GM12874 (cell line): Measurements from ENCODE around the gene LRP8.

Experiments used
- CTCF ChIP-seq: IDR thresholded peaks from 2 replicates; pipeline ENCODE4 v1.5.1; 2011; ENCODE audit warnings: low read depth, mild to moderate bottlenecking, control low read depth, low read length, moderate library complexity; ENCODE audit not compliant: insufficient read depth

Gene LRP8

GRCh38 chr1:53328009-53328461 is at the start of gene LRP8:
Gene LRP8 (minus strand): TSS chr1:53328070. CDS start chr1:53327912, 158 bp downstream.
- no peak for TF ChIP-seq CTCF

GRCh38 chr1:53377438-53377841 is 49.6 kb upstream of the LRP8 start:
- no peak for TF ChIP-seq CTCF

- no peak for TF ChIP-seq CTCF
These were observed 49.0 kb upstream of the LRP8 start for GRCh38 chr1:53376742-53377437.

GRCh38 chr1:53376041-53376461 is 48.2 kb upstream of the LRP8 start:
- no peak for TF ChIP-seq CTCF

- TF ChIP-seq CTCF: no peak
These were observed 47.6 kb upstream of the LRP8 start for GRCh38 chr1:53375440-53375839.

GRCh38 chr1:53373246-53373645 is 45.4 kb upstream of the LRP8 start:
- no peak for TF ChIP-seq CTCF

GRCh38 chr1:53372501-53372951 is 44.7 kb upstream of the LRP8 start:
- no peak for TF ChIP-seq CTCF
